CD1c-positive myeloid dendritic cell (primary cell): Measurements from ENCODE around the gene BMI1.

Experiments used
- DNase-seq: peaks from one replicate; pipeline ENCODE4 v3.0.0-alpha.2; 2016; ENCODE audit errors: extremely low spot score

The BMI1 gene

GRCh38 chr10:22367471-22367870 is 46.6 kb downstream of the BMI1 start:
- DNase-seq: no peak

GRCh38 chr10:22368402-22368801 is 47.5 kb downstream of the BMI1 start:
- no peak for DNase-seq

- DNase-seq: peak; percentile 4
Observed at GRCh38 chr10:22368981-22369380, 48.1 kb downstream of the BMI1 start.

GRCh38 chr10:22369434-22370072 is 48.7 kb downstream of the BMI1 start:
- DNase-seq: peak; percentile 89

- peak; percentile 39 for DNase-seq
Observed at GRCh38 chr10:22370320-22370719, 49.4 kb downstream of the BMI1 start.

- no peak for DNase-seq
Observed at GRCh38 chr10:22372298-22372697, 51.4 kb downstream of the BMI1 start.

- no peak for DNase-seq
Observed at GRCh38 chr10:22372917-22373316, 52.0 kb downstream of the BMI1 start.

- DNase-seq: peak; percentile 52
Observed at GRCh38 chr10:22374489-22375126, 53.7 kb downstream of the BMI1 start.

GRCh38 chr10:22379059-22379458 is 58.2 kb downstream of the BMI1 start:
- DNase-seq: no peak
